MCF 10A (cell line): Measurements from ENCODE around the gene SLC25A52. TPM values are rescaled to one million over a fixed set of nuclear protein-coding genes. Genes with fewer than 3 reads are reported as not detected.
A peak's percentile ranks its signal among the peaks of the same experiment; 100 is the strongest.

ENCODE experiments used
- BruUV-seq: library from RNA; stranded (reverse); fragments of 400-500 nt; replicated peaks from 2 replicates; lab custom pipeline; 2021; lab: Mats Ljungman, UMichigan
- CTCF ChIA-PET: fragments of 300-600 bp; sonication (Branson Sonifier 250); formaldehyde crosslinking; extraction: SDS; loops from one replicate; lab custom pipeline; 2021; ENCODE audit warnings: antibody characterized with exemption, inconsistent platforms; lab: Yijun Ruan, JAX
- POLR2A ChIA-PET: fragments of 300-600, 350-650 bp; sonication (Branson Sonifier 250); formaldehyde crosslinking; extraction: SDS; loops from one replicate; lab custom pipeline; 2020; ENCODE audit warnings: antibody characterized with exemption, inconsistent platforms; lab: Yijun Ruan, JAX
- DNase-seq: peaks from one replicate; pipeline ENCODE4 v3.0.0-alpha.2; 2018; ENCODE audit not compliant: unreplicated experiment
- H3K27ac Mint-ChIP-seq: one replicate; pipeline ENCODE4 v1.8.0; 2022; ENCODE audit warnings: mild to moderate bottlenecking, low read depth, mixed read lengths; ENCODE audit not compliant: unreplicated experiment
- H3K27me3 Mint-ChIP-seq: one replicate; pipeline ENCODE4 v1.8.0; 2022; ENCODE audit warnings: mixed read lengths; ENCODE audit not compliant: insufficient read depth, unreplicated experiment
- H3K36me3 Mint-ChIP-seq: one replicate; pipeline ENCODE4 v1.8.0; 2022; ENCODE audit warnings: mild to moderate bottlenecking, moderate library complexity, mixed read lengths; ENCODE audit not compliant: insufficient read depth, unreplicated experiment
- H3K4me1 Mint-ChIP-seq: one replicate; pipeline ENCODE4 v1.8.0; 2022; ENCODE audit warnings: mixed read lengths; ENCODE audit not compliant: insufficient read depth, unreplicated experiment
- H3K4me3 Mint-ChIP-seq: one replicate; pipeline ENCODE4 v1.8.0; 2022; ENCODE audit warnings: mild to moderate bottlenecking, moderate library complexity, mixed read lengths; ENCODE audit not compliant: unreplicated experiment
- H3K9me3 Mint-ChIP-seq: one replicate; pipeline ENCODE4 v1.8.0; 2022; ENCODE audit warnings: mixed read lengths; ENCODE audit not compliant: unreplicated experiment
- CTCF ChIP-seq: fragments of 200-600 bp; IDR thresholded peaks from one replicate; pipeline ENCODE4 v1.8.0; 2022; ENCODE audit warnings: antibody characterized with exemption, mild to moderate bottlenecking; ENCODE audit not compliant: unreplicated experiment
- intact Hi-C: fragments of 100-400 bp; cut with micrococcal nuclease; formaldehyde crosslinking; loops from 2 replicates; pipeline ENCODE4 v1.14.1; 2022
- total RNA-seq: library from RNA; stranded (reverse); gene quantifications from 2 replicates; pipeline ENCODE4 v1.2.3, GENCODE V29; 2022

SLC25A52 gene
- total RNA-seq, 1 experiment from 2014 or later, result not detected

GRCh38 chr18:31723990-31724711 lies 36.5 kb downstream of the SLC25A52 start:
- Mint-ChIP-seq H3K36me3 (no peaks in the 10 kb centered on the region), H3K9me3 (no peaks in the 10 kb centered on the region), H3K4me1 (no peaks in the 10 kb centered on the region), H3K27ac (no peak overlapping the region), H3K4me3 (no peak overlapping the region), H3K27me3 (no peaks in the 10 kb centered on the region)
- CTCF ChIA-PET, result interaction anchor here (0.7 to 6.2 kb wide), 18 partner anchors 9 to 442 kb away, joined by 3 to 93 read pairs (median 4); partner anchors contain the start of gene B4GALT6
- TF ChIP-seq CTCF, result no peak
- intact Hi-C loops, result loop anchor here (2.0 to 5.0 kb wide), 3 partner anchors 159 to 753 kb away; no protein-coding TSS in a partner anchor
- POLR2A ChIA-PET, result interaction anchor here (0.7 to 2.4 kb wide), 2 partner anchors 15 to 169 kb away, joined by 5 to 11 read pairs; no protein-coding TSS in a partner anchor
- DNase-seq, result no peak
- BruUV-seq, result no TSS peak

DNA sequence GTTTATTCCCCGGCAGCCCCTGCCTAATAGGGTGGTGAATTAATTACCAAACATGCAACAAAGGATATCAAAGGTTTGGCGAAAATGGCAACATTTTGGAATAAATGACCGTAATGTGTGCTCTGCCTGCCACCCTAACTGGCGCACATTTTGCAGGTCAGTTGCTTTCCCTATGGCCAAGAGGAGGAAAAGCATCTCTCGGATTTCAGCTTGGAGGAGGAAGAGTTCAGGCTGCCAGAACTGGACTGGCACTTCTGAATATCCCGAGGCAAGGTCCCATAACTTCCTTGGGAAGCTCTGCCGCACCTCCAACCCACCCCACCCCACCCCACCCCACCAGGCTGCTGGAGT lies 37.1 kb downstream of the SLC25A52 start:
- Mint-ChIP-seq H3K36me3 (no peaks in the 10 kb centered on the region), H3K9me3 (no peaks in the 10 kb centered on the region), H3K4me3 (no peak overlapping the region), H3K27ac (no peak overlapping the region), H3K27me3 (no peaks in the 10 kb centered on the region), H3K4me1 (no peaks in the 10 kb centered on the region)
- intact Hi-C loops, result loop anchor here (2.0 to 5.0 kb wide), 3 partner anchors 159 to 753 kb away; no protein-coding TSS in a partner anchor
- no peak for DNase-seq
- BruUV-seq, result no TSS peak
- ChIA-PET CTCF (interaction anchor here (0.8 to 6.2 kb wide), 25 partner anchors 10 to 391 kb away, joined by 3 to 93 read pairs (median 7); no protein-coding TSS in a partner anchor), POLR2A (interaction anchor here (0.7 to 2.4 kb wide), 3 partner anchors 15 to 171 kb away, joined by 3 to 11 read pairs (median 5); no protein-coding TSS in a partner anchor)
- no peak for TF ChIP-seq CTCF

GRCh38 chr18:31722369-31722957 lies 38.2 kb downstream of the SLC25A52 start:
- no peaks in the 10 kb centered on the region for H3K9me3 Mint-ChIP-seq
- CTCF ChIA-PET, result interaction anchor here (0.6 to 6.2 kb wide), 64 partner anchors 9 to 906 kb away, joined by 3 to 93 read pairs (median 4); partner anchors contain the start of genes B4GALT6 and TTR
- DNase-seq, result peak; percentile 89
- TF ChIP-seq CTCF, result peak; percentile 84
- no peak overlapping the region for H3K27ac Mint-ChIP-seq
- BruUV-seq, result no TSS peak
- intact Hi-C loops, result loop anchor here (1.0 to 5.0 kb wide), 5 partner anchors 97 to 752 kb away; no protein-coding TSS in a partner anchor
- no peaks in the 10 kb centered on the region for H3K36me3 Mint-ChIP-seq
- no peaks in the 10 kb centered on the region for H3K27me3 Mint-ChIP-seq
- H3K4me1 Mint-ChIP-seq, result no peaks in the 10 kb centered on the region
- H3K4me3 Mint-ChIP-seq, result no peak overlapping the region
- POLR2A ChIA-PET, result interaction anchor here (0.7 to 2.4 kb wide), 3 partner anchors 36 to 167 kb away, joined by 3 to 11 read pairs (median 7); no protein-coding TSS in a partner anchor
